ENCODE results near the gene PODN. TPM values are rescaled to one million over a fixed set of nuclear protein-coding genes. Genes with fewer than 3 reads are reported as not detected.
A peak's percentile ranks its signal among the peaks of the same experiment; 100 is the strongest.

The PODN gene
- polyA plus RNA-seq, 6 donors from 2014 or later: not detected

DNA sequence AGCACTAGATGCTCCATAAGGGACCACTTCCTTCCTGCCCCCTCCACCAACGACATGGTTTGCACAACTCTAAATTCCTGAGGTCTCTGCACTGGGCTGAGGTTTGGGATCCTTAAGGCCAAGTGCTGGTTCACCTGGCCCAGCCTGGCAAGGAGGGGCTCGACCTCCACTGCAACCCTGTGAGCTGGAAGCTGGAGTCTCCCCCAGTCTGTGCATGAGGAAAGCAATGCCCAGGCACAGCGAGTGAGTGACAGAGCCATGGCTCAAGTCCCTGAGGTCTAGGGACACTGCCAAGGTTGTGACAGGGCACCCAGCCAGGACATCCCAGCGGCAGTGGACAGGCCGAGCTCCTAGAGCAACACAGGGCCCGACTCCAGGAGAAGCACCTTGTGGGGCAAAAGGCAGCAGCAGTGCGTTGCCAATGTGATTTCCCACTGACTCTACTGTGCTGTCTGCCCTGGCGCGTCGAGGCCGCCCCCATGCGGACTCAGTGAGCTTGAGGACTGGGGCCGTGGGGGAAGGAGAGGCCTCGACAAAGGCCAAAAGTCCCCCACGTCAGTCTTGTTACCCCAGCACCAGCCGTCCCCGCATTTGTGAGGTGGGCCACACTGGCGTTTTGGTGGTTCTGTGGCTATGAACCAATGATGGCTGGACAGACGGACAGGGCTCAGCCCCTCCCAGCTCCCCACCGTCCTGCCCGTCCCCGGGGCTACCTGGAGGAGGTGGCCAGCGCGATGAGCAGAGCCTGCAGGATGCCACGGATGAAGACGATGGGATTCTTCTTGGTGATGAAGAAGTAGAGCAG lies 30.0 kb downstream of the PODN start:
- Mint-ChIP-seq H3K27me3 (peaks cover 0 to 5% (median 0%) of the 10 kb centered on the region in 3 donors), H3K4me1 (no peaks in the 10 kb centered on the region), H3K4me3 (no peak overlapping the region), H3K36me3 (no peaks in the 10 kb centered on the region), H3K9me3 (no peaks in the 10 kb centered on the region), H3K27ac (no peak overlapping the region)
- ATAC-seq (ENCODE audit: low read depth in 2 of 2): no peak
- no peak for DNase-seq

DNA sequence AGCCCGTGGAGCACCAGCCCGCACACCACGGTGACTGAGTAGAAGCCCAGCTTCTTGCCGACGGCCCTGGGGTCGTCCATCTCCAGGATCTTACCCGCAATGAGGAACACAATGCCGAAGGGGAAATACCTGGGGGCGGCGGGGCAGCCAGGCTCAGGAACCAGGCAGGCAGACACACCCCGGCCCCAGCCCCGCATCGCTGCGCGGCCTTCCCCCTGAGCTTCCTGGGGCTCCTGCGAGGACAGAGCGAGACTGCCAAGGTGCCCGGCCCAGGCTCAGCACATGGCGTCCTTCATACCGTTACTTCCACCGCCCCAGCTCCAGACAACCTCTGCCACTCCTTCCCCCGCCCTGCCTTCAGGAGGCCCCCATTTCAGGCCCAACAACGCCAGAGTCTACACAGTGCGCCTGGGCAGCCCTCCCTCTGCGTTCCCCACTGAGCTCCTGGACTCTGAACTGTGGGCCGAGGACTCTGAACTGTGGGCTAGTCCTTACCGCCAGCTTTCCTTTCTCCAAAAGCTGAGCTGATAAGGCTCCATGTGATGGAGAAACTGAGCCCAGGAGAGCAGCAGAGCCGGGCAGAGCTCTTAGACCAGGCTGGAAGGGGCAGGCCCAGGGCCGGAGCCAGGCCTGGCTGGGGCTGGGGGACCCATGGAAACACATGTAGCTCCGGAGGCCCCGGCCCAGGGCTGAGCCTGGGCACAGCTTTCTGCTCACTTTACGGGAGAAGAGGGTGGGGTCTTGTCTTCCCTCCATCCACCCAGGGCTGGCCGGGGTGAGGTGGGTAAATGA lies 30.8 kb downstream of the PODN start:
- no peaks in the 10 kb centered on the region for H3K4me1 Mint-ChIP-seq

DNA sequence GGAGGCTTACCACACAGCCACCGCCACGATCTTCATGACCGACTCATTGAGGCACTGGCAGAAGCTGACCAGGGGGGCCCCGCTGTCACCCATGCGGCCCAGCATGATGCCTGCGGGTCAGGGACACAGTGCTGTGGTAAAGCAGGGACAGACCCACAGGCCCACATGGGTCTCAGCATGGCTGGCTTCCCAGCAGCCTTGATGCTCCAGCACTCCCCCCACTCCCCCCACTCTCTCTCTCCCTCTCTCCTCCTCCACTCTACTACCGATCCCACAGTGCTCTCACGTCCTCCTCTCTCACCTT lies 31.4 kb downstream of the PODN start:
- Mint-ChIP-seq H3K4me3 (no peak overlapping the region), H3K27ac (no peak overlapping the region), H3K27me3 (peaks cover 0 to 4% (median 0%) of the 10 kb centered on the region in 3 donors), H3K4me1 (no peaks in the 10 kb centered on the region), H3K36me3 (no peaks in the 10 kb centered on the region), H3K9me3 (no peaks in the 10 kb centered on the region)
- ATAC-seq (ENCODE audit: low read depth in 2 of 2) (no peak), DNase-seq (no peak)

More for the DNA sequence above, 30.8 kb downstream of the PODN start:
- DNase-seq (no peak), ATAC-seq (ENCODE audit: low read depth in 2 of 2) (no peak)
- Mint-ChIP-seq H3K27me3 (peaks cover 0 to 5% (median 0%) of the 10 kb centered on the region in 3 donors), H3K36me3 (no peaks in the 10 kb centered on the region), H3K4me3 (no peak overlapping the region), H3K27ac (peak overlapping the region in 1 of 6 donors; percentile 88), H3K9me3 (no peaks in the 10 kb centered on the region)

DNA sequence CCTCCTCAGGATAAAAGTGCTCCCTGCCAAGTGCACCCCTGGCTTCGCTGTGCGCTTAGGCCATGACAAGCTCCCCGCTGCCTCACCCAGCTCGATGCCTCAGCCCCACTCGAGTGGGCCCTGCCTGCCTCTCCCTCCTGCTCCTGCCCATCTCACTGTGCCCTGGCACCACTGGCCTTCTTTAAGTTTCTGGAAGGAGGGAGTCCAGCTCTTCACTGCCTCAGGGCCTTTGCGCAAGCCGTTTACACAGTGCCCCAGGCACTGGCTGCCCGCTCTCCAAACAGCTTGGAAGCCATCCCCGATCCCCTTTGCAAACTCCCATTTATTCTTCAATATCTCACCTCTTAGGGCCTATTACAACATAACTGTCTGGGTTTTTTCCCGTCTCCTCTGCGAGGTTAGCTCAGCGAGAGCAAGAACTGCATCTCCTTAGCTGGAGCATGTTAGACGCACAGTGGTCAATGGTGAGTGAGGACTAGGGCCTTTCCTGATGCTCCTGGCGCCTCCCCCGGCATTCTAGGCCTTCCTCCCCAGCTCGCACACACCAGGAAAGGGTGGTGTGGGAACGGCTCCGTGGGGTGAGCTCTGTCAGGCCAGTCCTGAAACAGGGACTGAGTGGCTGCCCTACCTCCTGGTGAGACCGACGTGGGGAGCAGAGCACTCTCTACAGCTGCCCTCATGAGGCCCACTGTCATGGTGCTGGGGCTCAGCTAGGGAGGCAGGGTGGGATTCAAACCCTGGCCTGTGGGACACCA lies 31.9 kb downstream of the PODN start:
- ATAC-seq (ENCODE audit: low read depth in 2 of 2): no peak
- no peaks in the 10 kb centered on the region for H3K9me3 Mint-ChIP-seq
- H3K27ac Mint-ChIP-seq: no peak overlapping the region
- no peak overlapping the region for H3K4me3 Mint-ChIP-seq
- H3K27me3 Mint-ChIP-seq: no peaks in the 10 kb centered on the region
- no peaks in the 10 kb centered on the region for H3K4me1 Mint-ChIP-seq
- DNase-seq: no peak
- no peaks in the 10 kb centered on the region for H3K36me3 Mint-ChIP-seq

DNA sequence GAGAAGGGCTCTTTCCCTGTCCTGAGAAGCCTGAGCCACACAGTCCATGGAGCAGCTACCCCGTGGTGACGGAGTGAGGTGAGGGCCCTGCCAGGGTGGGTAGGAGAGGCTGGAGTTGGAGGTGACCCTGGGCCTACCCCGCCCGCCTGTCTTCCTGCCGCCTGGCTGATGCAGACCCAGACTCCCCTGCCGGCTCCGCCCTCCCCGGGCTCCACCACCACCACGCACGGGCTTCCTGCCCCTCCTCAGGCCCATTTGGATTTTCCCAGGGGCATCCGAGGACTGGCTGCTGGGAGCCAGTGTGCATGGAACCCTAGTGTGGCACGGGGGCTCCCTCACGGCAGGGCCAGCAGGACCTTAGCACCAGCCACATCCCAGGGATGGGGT lies 32.5 kb downstream of the PODN start:
- ATAC-seq (ENCODE audit: low read depth in 2 of 2) (no peak), DNase-seq (no peak)
- H3K27ac Mint-ChIP-seq: no peak overlapping the region
- H3K27me3 Mint-ChIP-seq: no peaks in the 10 kb centered on the region
- H3K4me3 Mint-ChIP-seq: no peak overlapping the region
- no peaks in the 10 kb centered on the region for H3K4me1 Mint-ChIP-seq
- H3K9me3 Mint-ChIP-seq: no peaks in the 10 kb centered on the region
- no peaks in the 10 kb centered on the region for H3K36me3 Mint-ChIP-seq

DNA sequence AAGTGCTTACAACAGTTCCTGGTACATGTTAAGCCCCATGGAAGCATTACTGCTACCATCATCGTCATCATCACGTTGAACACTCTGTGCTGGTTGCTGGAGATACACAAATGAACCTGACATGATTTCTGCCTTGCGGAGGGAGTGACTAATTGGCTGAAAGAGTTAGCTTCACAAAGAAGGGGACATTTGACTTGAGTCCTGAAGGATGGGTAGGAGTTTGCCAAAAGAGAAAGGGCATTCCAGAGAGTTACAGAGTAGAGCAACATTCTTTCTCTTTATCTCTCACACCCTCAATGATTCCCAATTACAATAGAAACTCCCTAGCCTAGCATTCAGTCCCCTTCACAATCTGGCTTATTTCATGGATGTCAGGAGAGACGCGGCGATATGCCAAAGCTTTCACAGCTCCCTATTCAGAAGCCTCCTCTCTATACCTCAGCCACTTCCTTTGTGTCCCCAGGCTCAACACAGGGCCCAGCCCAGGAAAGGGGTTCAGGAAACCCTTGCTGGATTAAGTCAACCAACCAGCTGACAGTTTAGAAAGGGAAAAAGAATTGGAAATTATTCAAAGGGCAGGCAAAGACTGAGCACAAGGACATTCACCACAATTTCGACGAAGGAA lies 42.4 kb downstream of the PODN start:
- no peak overlapping the region for H3K27ac Mint-ChIP-seq
- H3K36me3 Mint-ChIP-seq: no peaks in the 10 kb centered on the region
- H3K4me1 Mint-ChIP-seq: no peaks in the 10 kb centered on the region
- H3K4me3 Mint-ChIP-seq: no peak overlapping the region
- no peak for ATAC-seq (ENCODE audit: low read depth in 2 of 2)
- DNase-seq: no peak
- peaks cover 7 to 24% (median 12%) of the 10 kb centered on the region in 3 donors for H3K27me3 Mint-ChIP-seq
- no peaks in the 10 kb centered on the region for H3K9me3 Mint-ChIP-seq

DNA sequence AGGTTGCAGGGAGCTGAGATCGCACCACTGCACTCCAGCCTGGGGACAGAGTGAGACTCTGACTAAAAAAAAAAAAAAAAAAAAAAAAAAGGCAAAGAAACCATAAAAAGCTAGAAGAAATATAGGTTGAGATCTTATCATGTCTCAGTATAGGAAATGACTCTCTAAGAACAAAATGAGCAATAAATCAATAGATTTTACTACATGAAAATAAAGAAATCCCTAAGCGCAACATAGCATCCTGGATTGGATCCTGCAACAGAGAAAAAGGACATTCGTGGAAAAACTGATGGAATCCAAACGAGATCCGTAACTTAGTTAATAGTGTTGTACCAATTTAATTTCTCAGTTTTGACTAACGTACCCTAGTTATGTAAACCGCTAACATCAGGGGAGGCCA lies 45.1 kb downstream of the PODN start:
- no peak for DNase-seq
- Mint-ChIP-seq H3K27ac (no peak overlapping the region), H3K4me1 (no peaks in the 10 kb centered on the region), H3K9me3 (peaks cover 0 to under 1% (median 0%) of the 10 kb centered on the region in 7 donors), H3K4me3 (no peak overlapping the region), H3K27me3 (peaks cover 12 to 44% (median 29%) of the 10 kb centered on the region in 3 donors), H3K36me3 (no peaks in the 10 kb centered on the region)
- ATAC-seq (ENCODE audit: low read depth in 2 of 2): no peak

DNA sequence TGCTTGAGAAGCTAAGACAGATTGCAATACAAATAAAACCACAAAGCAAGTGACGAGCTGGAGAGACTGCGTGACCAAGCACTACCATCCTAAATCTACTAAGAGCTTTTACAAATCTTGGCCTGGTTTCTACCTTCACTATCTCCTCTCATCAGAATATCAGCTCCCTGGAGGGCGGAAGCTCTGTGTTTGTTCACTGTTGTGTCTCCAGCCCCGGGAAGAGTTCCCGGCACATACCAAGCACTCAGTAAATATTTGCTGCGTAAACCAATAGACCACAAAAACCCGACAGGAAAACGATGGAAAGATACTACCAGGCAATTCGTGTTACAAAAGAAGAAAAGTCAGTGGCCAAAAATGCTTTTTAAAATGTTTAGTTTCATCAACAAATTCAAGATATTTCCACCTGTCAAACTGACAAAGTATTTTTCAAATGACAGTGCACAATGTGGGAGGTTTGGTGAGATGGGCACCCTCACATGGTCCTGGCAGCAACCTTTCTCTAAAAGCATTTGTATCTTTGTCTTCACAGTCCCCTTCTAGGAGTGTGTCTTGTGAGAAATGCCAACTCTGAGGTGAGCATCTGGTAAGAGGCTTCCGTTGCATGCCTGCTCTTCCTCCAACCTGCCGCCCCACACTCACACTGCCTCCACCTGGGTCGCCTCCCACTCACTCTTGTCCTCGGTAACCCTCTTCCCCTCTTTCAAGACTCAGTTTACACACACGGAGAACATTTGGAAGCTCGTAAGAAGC lies 45.7 kb downstream of the PODN start:
- Mint-ChIP-seq H3K27ac (peak overlapping the region in 1 of 6 donors; percentile 83), H3K4me1 (no peaks in the 10 kb centered on the region), H3K36me3 (no peaks in the 10 kb centered on the region), H3K27me3 (peaks cover 12 to 44% (median 29%) of the 10 kb centered on the region in 3 donors), H3K9me3 (peaks cover 0 to 5% (median 0%) of the 10 kb centered on the region in 7 donors), H3K4me3 (no peak overlapping the region)
- DNase-seq (no peak), ATAC-seq (ENCODE audit: low read depth in 2 of 2) (no peak)

DNA sequence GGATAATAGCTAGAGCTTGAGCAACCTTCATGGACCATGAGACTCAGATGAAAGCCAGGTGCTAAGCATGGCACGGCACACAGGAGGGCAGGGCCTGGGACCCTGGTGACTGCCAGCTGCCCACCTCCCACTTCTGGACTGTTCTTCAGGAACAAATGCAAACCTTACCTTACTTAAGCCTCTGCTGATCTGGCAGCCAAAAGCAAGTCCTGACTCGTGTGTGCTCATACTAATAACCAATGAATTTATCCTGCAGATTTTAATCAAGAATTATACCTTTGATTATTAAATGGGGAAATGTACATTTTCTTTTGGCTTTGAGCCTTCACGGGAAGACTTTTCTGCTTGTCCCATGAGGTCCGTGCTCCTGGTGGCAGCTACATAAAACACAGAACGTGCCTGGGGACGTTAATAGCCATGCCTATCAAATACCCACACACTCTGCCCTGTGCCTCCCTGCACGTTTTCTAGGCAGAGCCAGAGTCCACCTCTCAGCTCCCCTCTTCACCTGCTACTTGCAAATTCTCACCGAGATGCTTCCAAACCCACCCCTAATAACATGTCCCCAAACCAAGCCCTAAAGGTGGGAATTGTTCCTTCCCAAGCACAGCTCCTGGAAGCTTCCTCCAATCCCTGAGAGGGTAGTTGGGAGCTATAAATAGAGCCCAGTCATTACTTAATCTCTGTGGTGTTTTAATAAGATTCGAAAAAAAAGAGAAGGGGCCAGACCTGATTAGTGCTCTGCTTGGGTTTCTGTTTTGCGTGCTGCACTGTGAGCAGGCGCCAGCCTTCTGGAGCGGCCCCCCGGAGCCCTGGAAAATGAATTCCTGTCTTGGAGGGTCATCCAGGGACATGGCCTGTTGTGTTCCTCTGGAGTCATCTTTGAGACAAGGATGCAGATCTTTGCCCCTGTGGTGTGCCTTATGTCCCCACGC lies 46.9 kb downstream of the PODN start:
- peaks cover 12 to 39% (median 30%) of the 10 kb centered on the region in 3 donors for H3K27me3 Mint-ChIP-seq
- ATAC-seq (ENCODE audit: low read depth in 2 of 2): no peak

DNA sequence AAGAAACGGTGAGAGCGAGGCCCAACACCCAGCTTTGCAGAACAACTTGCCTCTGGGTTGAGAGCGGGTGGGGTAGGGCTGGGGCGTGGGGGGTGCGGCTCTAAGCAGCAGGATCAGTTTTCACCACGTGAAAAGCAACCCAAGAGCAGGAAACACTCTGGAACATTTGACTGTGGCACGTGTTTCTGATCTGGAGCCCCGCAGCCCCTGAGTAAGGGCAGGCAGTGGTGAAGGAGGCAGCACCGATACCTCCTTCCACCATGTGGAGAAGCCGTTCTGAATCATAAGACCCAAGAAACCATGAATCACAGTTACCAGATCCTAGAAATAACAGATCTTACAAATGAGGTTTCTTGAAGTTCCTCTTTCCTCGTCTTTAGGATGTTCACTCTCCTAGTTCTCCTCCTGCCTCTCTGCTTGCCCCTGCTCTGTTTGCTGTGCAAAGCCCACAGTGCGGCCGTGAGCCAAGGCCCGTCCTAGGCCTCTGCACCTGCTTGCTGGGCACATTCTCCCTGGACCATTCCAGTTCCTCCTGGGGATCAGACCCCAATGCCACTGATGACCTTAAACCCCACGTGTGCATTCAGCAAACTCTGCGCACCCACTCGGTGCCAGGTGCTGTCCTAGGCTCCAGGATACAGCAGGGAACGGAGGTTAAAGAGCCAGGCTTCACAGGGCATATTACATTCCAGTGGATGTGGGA lies 48.5 kb downstream of the PODN start:
- Mint-ChIP-seq H3K4me3 (no peak overlapping the region), H3K27me3 (peaks cover 5 to 34% (median 30%) of the 10 kb centered on the region in 3 donors), H3K9me3 (peaks cover 0 to 5% (median 0%) of the 10 kb centered on the region in 7 donors), H3K36me3 (no peaks in the 10 kb centered on the region), H3K4me1 (no peaks in the 10 kb centered on the region), H3K27ac (no peak overlapping the region)
- DNase-seq (no peak), ATAC-seq (ENCODE audit: low read depth in 2 of 2) (no peak)

More for the DNA sequence above, 46.9 kb downstream of the PODN start:
- Mint-ChIP-seq H3K4me3 (no peak overlapping the region), H3K27ac (no peak overlapping the region), H3K4me1 (no peaks in the 10 kb centered on the region), H3K36me3 (no peaks in the 10 kb centered on the region), H3K9me3 (peaks cover 0 to 5% (median 0%) of the 10 kb centered on the region in 7 donors)
- DNase-seq: no peak

DNA sequence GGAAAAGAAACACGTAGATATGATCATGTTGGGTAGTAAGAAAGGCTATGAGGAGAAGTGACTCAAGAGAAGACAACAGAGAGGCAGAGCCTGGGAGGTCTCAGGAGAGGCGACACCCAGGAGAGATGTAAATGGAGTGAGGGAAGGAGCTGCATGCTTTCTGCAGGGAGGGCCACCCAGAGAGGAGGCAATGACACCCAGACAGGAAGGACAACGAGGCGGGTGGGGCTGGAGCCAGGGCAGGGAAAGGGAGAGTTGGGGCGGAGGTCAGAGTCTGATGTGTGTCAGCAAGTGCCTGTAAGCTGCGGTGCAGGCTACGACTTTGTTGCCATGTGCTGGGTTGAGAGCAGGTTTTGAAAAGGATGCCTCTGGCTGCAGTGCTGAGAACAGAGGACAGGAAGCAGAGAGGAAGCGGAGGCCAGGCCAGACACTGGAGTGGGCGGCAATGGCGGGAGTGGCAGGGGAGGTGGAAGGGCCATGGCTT lies 49.1 kb downstream of the PODN start:
- DNase-seq (no peak), ATAC-seq (ENCODE audit: low read depth in 2 of 2) (no peak)
- Mint-ChIP-seq H3K4me3 (no peak overlapping the region), H3K9me3 (peaks cover 0 to 5% (median 0%) of the 10 kb centered on the region in 7 donors), H3K27me3 (peaks cover 5 to 30% (median 30%) of the 10 kb centered on the region in 3 donors), H3K4me1 (no peaks in the 10 kb centered on the region), H3K27ac (peak overlapping the region in 1 of 6 donors; percentile 73), H3K36me3 (no peaks in the 10 kb centered on the region)

Data from naive B cell (primary cell).